GM13977 (cell line): ENCODE data around the gene ZC3H12C.

ENCODE experiments used
- DNase-seq: peaks from one replicate; pipeline ENCODE4 v3.0.0; 2012; ENCODE audit warnings: low spot score
- in situ Hi-C: fragments of 300-500 bp; cut with MboI; formaldehyde crosslinking; loops from one replicate; pipeline ENCODE4 v1.12.0; 2022; ENCODE audit warnings: low sequenced_read_pairs, low pct_unique_long_range_greater_than_20kb, mixed read lengths, inconsistent platforms; ENCODE audit not compliant: unreplicated experiment
- TF ChIP-seq, protein P1 (sequence below): IDR thresholded peaks from 2 replicates; pipeline ENCODE4 v1.5.1; 2012; ENCODE audit warnings: mild to moderate bottlenecking, control low read depth; ENCODE audit not compliant: insufficient read depth; ENCODE audit errors: extremely low read depth, missing control alignments

ZC3H12C gene

DNA sequence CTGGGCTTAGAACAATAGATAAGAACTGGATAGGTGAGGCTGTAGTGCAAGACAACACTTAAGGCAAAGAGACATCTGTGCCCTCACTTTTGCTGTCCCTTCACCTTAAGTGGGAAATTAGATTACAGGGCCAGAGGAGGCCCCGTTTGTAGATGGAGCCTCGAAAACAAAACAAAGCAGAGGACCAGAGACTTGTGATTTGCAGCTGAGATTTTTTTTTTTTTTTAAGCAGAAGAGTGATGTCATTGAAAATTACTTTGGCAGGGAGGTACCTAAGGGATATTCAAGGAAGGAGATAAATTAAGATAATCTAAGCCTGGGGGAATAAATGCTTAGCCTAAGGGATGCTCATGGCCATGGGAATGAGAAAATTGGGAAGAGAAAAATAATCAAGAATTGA, 31.4 kb downstream of the ZC3H12C start:
- in situ Hi-C loops: loop anchor here (25.0 kb wide), 2 partner anchors 87 to 262 kb away; no protein-coding TSS in a partner anchor
- no peak for DNase-seq
- TF ChIP-seq, protein P1, sequence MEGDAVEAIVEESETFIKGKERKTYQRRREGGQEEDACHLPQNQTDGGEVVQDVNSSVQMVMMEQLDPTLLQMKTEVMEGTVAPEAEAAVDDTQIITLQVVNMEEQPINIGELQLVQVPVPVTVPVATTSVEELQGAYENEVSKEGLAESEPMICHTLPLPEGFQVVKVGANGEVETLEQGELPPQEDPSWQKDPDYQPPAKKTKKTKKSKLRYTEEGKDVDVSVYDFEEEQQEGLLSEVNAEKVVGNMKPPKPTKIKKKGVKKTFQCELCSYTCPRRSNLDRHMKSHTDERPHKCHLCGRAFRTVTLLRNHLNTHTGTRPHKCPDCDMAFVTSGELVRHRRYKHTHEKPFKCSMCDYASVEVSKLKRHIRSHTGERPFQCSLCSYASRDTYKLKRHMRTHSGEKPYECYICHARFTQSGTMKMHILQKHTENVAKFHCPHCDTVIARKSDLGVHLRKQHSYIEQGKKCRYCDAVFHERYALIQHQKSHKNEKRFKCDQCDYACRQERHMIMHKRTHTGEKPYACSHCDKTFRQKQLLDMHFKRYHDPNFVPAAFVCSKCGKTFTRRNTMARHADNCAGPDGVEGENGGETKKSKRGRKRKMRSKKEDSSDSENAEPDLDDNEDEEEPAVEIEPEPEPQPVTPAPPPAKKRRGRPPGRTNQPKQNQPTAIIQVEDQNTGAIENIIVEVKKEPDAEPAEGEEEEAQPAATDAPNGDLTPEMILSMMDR: no peak

DNA sequence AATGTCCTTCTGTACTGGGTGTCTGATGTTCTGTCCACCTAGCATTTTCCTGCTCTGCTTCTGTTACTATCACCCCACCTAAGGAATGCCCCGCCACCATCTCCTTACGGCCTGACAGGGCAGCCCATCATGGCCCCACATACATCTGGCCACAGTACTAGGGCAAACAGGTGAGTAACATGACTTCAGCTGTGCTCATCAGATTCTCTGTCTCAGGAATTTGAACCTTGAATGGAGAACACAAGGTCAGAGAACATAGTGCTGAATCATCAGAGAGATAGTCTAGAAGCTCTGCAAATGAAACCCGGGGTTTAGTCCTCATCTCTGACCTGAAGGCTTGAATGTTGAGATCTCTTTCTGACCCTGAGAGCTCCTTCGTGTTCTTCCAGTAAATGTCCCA, 32.4 kb downstream of the ZC3H12C start:
- no peak for DNase-seq
- in situ Hi-C loops: loop anchor here (25.0 kb wide), 1 partner anchor 88 kb away; no protein-coding TSS in a partner anchor
- TF ChIP-seq, protein P1: no peak

DNA sequence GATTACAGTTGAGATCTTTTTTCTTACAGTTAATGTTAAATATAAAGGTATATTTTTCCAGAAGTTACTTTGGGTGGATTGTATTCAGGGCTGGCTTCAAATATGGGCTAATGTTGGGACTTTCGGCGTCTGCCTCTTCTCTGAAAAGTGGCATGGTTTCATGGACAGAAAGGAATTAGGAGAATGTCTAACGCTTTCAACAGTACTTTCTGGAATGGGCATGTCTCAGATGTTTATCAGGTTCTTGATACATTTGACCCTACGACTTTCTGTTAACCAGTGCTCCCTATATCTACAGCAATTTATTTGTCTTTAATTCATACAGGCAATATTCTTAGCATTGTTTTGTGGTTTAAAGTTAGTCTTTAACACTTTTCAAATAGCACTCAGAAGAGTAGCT, 33.7 kb downstream of the ZC3H12C start:
- in situ Hi-C loops: loop anchor here (25.0 kb wide), 1 partner anchor 90 kb away; no protein-coding TSS in a partner anchor
- TF ChIP-seq, protein P1: no peak
- no peak for DNase-seq

DNA sequence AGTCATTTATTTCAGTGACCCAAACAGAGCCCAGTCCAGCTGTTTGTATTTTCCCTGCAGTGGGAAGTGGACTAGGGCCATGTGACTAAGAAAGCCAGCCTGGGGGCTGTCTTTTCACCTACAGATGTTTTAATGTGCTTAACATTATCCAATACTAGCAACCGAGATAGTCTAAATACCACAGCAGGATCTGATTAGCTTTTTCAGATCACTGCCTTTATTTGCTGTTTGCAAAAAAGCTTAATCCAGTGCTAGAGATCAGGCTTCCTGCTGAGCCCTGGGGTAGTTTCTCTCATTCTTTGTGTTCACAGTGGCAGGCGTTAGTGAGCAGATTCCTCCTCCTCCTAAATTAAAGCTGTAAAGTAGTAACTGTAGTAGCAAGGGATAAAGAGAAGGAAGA, 35.0 kb downstream of the ZC3H12C start:
- in situ Hi-C loops: loop anchor here (25.0 kb wide), 1 partner anchor 91 kb away; no protein-coding TSS in a partner anchor
- TF ChIP-seq, protein P1: no peak
- DNase-seq: no peak

DNA sequence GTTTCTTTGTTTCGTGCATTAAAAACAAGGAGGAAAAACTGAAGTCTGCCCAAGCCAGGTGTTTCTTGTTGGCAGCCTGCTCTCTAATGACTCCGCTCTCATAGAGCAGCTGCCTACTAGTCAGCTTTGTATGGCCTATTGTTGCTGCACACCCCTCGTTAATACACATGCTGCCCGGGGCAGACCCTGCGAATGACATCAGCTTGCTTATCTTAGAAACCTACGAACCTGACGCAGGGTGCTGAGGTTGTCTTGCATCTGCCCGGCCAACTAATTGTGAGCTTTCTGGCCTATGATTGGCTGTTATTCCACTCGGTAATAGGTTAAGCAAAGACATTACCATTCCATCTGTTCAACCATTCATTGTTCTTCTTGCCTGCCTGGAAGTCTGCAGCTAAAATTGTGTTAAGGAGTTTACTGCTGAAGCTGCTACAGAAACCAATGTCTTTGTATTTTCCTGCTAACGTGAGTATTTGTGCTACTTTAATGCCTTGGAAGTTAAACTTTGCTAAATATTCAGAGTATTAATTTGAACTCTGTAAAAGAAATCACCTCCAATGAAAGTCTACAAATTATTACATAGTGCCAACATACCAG, 37.5 kb downstream of the ZC3H12C start:
- in situ Hi-C loops: loop anchor here (25.0 kb wide), 1 partner anchor 93 kb away; no protein-coding TSS in a partner anchor
- no peak for DNase-seq

DNA sequence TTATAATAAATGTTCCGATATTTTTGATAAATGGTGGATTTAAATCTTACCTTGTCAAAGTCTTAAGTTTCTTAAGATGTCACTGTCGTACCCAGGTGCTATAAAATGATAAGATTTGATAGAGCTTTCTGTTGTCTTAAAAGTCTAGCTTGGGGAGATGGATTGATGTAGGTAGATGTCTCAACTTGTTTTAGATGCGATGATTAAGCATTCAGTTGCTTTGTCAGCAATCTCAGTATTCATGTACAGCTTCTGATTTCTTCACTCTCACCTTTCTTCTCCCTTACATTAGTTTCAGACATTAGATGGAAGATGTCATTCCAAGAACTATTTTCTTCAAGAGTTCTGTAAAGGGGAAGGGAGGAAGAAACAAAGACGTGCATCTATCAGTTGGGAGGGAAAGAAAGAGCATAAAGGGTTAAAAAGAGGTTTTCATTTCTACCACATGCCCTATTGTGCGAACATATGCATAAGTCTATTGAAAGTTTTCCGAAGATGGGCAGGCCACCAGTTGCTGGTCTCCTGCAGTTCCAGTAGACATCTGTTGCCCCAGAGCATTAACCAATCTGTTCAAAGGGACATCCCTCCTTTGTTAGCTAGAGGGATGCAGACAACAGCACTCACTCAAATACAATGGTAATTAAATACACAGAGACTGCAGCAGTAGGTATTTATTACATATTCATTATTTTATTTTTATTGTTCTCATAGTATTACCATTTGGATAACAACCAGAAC, 38.4 kb downstream of the ZC3H12C start:
- no peak for DNase-seq
- TF ChIP-seq, protein P1: no peak
- in situ Hi-C loops: loop anchor here (25.0 kb wide), 1 partner anchor 94 kb away; no protein-coding TSS in a partner anchor

More for the DNA sequence above, 37.5 kb downstream of the ZC3H12C start:
- TF ChIP-seq, protein P1: no peak
